ENCODE measurements around the gene AKR1C3. TPM values are rescaled to one million over a fixed set of nuclear protein-coding genes. Genes with fewer than 3 reads are reported as not detected.

AKR1C3 gene
- total and polyA plus RNA-seq, 2 experiments from 2014 or later, result 7.7 to 8.6 TPM

GRCh38 chr10:5143137-5143536 is 48.9 kb downstream of the AKR1C3 start:
- Histone ChIP-seq H3K4me3 (no peak overlapping the region), H3K9me3 (ENCODE audit: low read depth) (no peaks in the 10 kb centered on the region), H3K4me1 (ENCODE audit: low read depth) (no peaks in the 10 kb centered on the region), H3K27ac (no peak overlapping the region), H3K27me3 (no peaks in the 10 kb centered on the region), H3K36me3 (no peaks in the 10 kb centered on the region)
- no peak for DNase-seq (ENCODE audit: low read depth in 1 of 2, low spot score in 1 of 2)
- TF ChIP-seq CTCF (IDR thresholded peaks at IDR 0.05; ENCODE audit: low read depth, low read length), result no peak

GRCh38 chr10:5146920-5147254 is 52.7 kb downstream of the AKR1C3 start:
- H3K27ac ChIP-seq, result no peak overlapping the region
- H3K9me3 ChIP-seq (ENCODE audit: low read depth), result no peaks in the 10 kb centered on the region
- DNase-seq (ENCODE audit: low read depth in 1 of 2, low spot score in 1 of 2), result no peak
- H3K4me1 ChIP-seq (ENCODE audit: low read depth), result no peaks in the 10 kb centered on the region
- no peaks in the 10 kb centered on the region for H3K36me3 ChIP-seq
- H3K4me3 ChIP-seq, result no peak overlapping the region
- H3K27me3 ChIP-seq, result no peaks in the 10 kb centered on the region
- TF ChIP-seq CTCF (IDR thresholded peaks at IDR 0.05; ENCODE audit: low read depth, low read length), result no peak

GRCh38 chr10:5147255-5147980 is 53.2 kb downstream of the AKR1C3 start:
- Histone ChIP-seq H3K27ac (no peak overlapping the region), H3K9me3 (ENCODE audit: low read depth) (no peaks in the 10 kb centered on the region), H3K4me1 (ENCODE audit: low read depth) (no peaks in the 10 kb centered on the region), H3K27me3 (no peaks in the 10 kb centered on the region), H3K4me3 (no peak overlapping the region), H3K36me3 (no peaks in the 10 kb centered on the region)
- DNase-seq (ENCODE audit: low read depth in 1 of 2, low spot score in 1 of 2), result no peak
- TF ChIP-seq CTCF (IDR thresholded peaks at IDR 0.05; ENCODE audit: low read depth, low read length), result no peak

- no peak for TF ChIP-seq CTCF (IDR thresholded peaks at IDR 0.05; ENCODE audit: low read depth, low read length)
These were observed 53.9 kb downstream of the AKR1C3 start for GRCh38 chr10:5147981-5148677.

GRCh38 chr10:5148678-5149032 is 54.4 kb downstream of the AKR1C3 start:
- Histone ChIP-seq H3K36me3 (no peaks in the 10 kb centered on the region), H3K27ac (no peak overlapping the region), H3K9me3 (ENCODE audit: low read depth) (no peaks in the 10 kb centered on the region), H3K27me3 (no peaks in the 10 kb centered on the region), H3K4me1 (ENCODE audit: low read depth) (no peaks in the 10 kb centered on the region), H3K4me3 (no peak overlapping the region)
- TF ChIP-seq CTCF (IDR thresholded peaks at IDR 0.05; ENCODE audit: low read depth, low read length), result no peak
- DNase-seq (ENCODE audit: low read depth in 1 of 2, low spot score in 1 of 2), result no peak

More at GRCh38 chr10:5147981-5148677, 53.9 kb downstream of the AKR1C3 start:
- no peaks in the 10 kb centered on the region for H3K9me3 ChIP-seq (ENCODE audit: low read depth)
- H3K4me1 ChIP-seq (ENCODE audit: low read depth), result no peaks in the 10 kb centered on the region
- DNase-seq (ENCODE audit: low read depth in 1 of 2, low spot score in 1 of 2), result no peak
- H3K36me3 ChIP-seq, result no peaks in the 10 kb centered on the region
- H3K27me3 ChIP-seq, result no peaks in the 10 kb centered on the region
- H3K4me3 ChIP-seq, result no peak overlapping the region
- H3K27ac ChIP-seq, result no peak overlapping the region
